Mesenchymal stem cell (in vitro differentiated cells and primary cell): Measurements from ENCODE around the gene KRTAP9-2. TPM values are rescaled to one million over a fixed set of nuclear protein-coding genes. Genes with fewer than 3 reads are reported as not detected.

Experiments
- small RNA-seq: library from polyadenylated mRNA; stranded (forward); fragments of <200 nt; extraction: miRNeasy Mini kit (QIAGEN cat#:217004); gene quantifications from one replicate; pipeline ENCODE3, GENCODE V24; 2013; ENCODE audit warnings: low read depth

Gene KRTAP9-2

Small RNA genes within 50 kb of the gene (small RNA-seq; reads per million reads assigned to genes)
- not detected for gene KRTAP4-17P
